PFSK-1 (cell line): ENCODE data around the gene ALPK3.

ENCODE experiments used
- FOXP2 ChIP-seq: optimal IDR thresholded peaks from 2 replicates; pipeline ENCODE3; 2011; ENCODE audit warnings: borderline replicate concordance, control low read depth, inconsistent platforms; ENCODE audit not compliant: insufficient read depth; ENCODE audit errors: extremely low read length, extremely low read depth
- POLR2AphosphoS5 ChIP-seq: IDR thresholded peaks from 2 replicates; pipeline ENCODE4 v1.6.1; 2012; ENCODE audit warnings: low read depth, mild to moderate bottlenecking, control low read depth, low read length, moderate library complexity
- SIN3A ChIP-seq: IDR thresholded peaks from 2 replicates; pipeline ENCODE4 v1.6.1; 2012; ENCODE audit warnings: mild to moderate bottlenecking, low read length, moderate library complexity, borderline replicate concordance; ENCODE audit not compliant: insufficient read depth
- TAF1 ChIP-seq: IDR thresholded peaks from 2 replicates; pipeline ENCODE4 v1.6.1; 2012; ENCODE audit warnings: low read length, control low read depth, borderline replicate concordance; ENCODE audit not compliant: insufficient read depth
- TF ChIP-seq, protein P1 (sequence below), 2 experiments: IDR thresholded peaks; 2 replicates each; pipeline versions ENCODE4 v1.6.1 to v1.8.0; 2011 to 2012; ENCODE audit warnings: low read depth in 2 of 2, low read length in 2 of 2, control low read depth in 1 of 2, inconsistent platforms in 1 of 2, mild to moderate bottlenecking in 1 of 2, moderate library complexity in 1 of 2; ENCODE audit not compliant: insufficient read depth in 1 of 2

ALPK3 gene

DNA sequence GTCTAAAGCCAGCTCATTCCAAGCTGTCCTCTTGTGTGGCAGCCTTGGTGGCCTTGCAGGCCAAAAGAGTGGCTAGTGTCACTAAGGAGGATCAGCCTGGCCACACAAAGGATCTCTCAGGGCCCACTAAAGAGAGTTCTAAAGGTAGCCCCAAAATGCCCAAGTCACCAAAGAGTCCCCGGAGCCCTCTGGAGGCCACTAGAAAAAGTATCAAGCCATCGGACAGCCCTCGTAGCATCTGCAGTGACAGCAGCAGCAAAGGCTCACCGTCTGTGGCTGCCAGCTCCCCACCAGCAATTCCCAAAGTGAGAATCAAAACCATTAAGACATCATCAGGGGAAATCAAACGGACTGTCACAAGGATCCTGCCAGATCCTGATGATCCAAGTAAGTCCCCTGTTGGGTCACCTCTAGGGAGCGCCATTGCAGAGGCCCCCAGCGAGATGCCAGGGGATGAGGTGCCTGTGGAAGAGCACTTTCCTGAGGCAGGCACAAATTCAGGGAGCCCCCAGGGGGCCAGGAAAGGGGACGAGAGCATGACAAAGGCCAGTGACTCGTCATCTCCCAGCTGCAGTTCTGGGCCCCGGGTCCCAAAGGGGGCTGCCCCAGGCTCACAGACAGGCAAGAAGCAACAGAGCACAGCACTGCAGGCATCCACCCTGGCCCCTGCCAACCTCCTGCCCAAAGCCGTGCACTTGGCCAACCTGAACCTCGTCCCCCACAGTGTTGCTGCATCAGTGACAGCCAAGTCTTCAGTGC, 33.5 kb upstream of the ALPK3 start:
- no peak for TF ChIP-seq FOXP2
- no peak for TF ChIP-seq POLR2AphosphoS5
- TF ChIP-seq SIN3A, result no peak
- TF ChIP-seq, protein P1, sequence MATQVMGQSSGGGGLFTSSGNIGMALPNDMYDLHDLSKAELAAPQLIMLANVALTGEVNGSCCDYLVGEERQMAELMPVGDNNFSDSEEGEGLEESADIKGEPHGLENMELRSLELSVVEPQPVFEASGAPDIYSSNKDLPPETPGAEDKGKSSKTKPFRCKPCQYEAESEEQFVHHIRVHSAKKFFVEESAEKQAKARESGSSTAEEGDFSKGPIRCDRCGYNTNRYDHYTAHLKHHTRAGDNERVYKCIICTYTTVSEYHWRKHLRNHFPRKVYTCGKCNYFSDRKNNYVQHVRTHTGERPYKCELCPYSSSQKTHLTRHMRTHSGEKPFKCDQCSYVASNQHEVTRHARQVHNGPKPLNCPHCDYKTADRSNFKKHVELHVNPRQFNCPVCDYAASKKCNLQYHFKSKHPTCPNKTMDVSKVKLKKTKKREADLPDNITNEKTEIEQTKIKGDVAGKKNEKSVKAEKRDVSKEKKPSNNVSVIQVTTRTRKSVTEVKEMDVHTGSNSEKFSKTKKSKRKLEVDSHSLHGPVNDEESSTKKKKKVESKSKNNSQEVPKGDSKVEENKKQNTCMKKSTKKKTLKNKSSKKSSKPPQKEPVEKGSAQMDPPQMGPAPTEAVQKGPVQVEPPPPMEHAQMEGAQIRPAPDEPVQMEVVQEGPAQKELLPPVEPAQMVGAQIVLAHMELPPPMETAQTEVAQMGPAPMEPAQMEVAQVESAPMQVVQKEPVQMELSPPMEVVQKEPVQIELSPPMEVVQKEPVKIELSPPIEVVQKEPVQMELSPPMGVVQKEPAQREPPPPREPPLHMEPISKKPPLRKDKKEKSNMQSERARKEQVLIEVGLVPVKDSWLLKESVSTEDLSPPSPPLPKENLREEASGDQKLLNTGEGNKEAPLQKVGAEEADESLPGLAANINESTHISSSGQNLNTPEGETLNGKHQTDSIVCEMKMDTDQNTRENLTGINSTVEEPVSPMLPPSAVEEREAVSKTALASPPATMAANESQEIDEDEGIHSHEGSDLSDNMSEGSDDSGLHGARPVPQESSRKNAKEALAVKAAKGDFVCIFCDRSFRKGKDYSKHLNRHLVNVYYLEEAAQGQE (IDR thresholded peaks at IDR 0.05; ENCODE audit: insufficient read depth in 1 of 2, low read depth in 2 of 2, low read length in 2 of 2), result no peak
- TF ChIP-seq TAF1, result no peak

DNA sequence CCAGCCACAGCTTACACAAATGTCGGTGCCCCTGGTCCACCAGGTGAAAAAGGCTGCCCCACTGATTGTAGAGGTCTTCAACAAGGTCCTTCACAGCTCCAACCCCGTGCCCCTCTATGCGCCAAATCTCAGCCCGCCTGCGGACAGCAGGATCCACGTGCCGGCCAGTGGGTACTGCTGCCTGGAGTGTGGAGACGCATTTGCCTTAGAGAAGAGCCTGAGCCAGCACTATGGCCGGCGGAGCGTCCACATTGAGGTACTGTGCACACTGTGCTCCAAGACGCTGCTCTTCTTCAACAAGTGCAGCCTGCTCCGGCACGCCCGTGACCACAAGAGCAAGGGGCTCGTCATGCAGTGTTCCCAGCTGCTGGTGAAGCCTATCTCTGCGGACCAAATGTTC, 32.9 kb upstream of the ALPK3 start:
- TF ChIP-seq FOXP2 (no peak), SIN3A (no peak), TAF1 (no peak)
- TF ChIP-seq, protein P1 (IDR thresholded peaks at IDR 0.05; ENCODE audit: insufficient read depth in 1 of 2, low read depth in 2 of 2, low read length in 2 of 2), result no peak

DNA sequence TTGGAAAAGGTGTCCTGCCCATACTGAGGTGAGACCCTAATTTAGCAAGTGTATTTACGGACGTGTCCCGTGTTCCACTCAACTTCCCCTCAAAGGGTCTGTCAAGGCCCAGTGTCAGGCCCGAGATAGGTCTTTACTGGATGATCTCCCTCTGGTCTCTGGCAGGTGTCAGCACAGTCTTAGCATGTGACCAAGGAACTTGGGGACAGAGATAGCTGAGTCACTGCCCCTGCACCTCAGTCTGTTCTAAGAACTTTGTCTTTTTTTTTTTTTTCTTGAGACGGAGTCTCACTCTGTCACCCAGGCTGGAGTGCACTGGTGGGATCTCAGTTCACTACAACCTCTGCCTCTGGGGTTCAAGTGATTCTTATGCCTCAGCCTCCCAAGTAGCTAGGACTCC, 32.1 kb upstream of the ALPK3 start:
- TF ChIP-seq SIN3A, result no peak
- TF ChIP-seq POLR2AphosphoS5, result no peak
- TF ChIP-seq, protein P1 (IDR thresholded peaks at IDR 0.05; ENCODE audit: insufficient read depth in 1 of 2, low read depth in 2 of 2, low read length in 2 of 2), result no peak
- TF ChIP-seq TAF1, result no peak
- TF ChIP-seq FOXP2, result no peak

DNA sequence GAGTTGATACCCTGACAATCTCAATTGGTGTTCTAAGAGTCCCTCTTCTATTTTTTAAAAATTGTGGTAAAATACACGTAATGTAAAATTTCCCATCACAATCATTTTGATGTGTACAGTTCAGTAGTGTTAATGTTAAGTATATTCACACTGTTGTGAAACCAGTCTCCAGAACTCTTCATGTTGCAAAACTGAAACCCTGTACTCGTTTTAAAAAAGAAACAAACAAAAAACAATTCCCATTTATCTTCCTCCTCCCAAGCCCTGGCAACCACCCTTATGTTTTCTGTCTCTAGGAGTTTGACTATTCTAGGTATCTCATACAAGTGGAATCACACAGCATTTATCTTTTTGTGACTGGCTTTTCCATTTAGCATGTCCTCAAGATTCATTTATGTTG, 28.7 kb upstream of the ALPK3 start:
- TF ChIP-seq, protein P1 (IDR thresholded peaks at IDR 0.05; ENCODE audit: insufficient read depth in 1 of 2, low read depth in 2 of 2, low read length in 2 of 2), result no peak
- no peak for TF ChIP-seq FOXP2
- TF ChIP-seq POLR2AphosphoS5, result no peak
- TF ChIP-seq SIN3A, result no peak
- TF ChIP-seq TAF1, result no peak

DNA sequence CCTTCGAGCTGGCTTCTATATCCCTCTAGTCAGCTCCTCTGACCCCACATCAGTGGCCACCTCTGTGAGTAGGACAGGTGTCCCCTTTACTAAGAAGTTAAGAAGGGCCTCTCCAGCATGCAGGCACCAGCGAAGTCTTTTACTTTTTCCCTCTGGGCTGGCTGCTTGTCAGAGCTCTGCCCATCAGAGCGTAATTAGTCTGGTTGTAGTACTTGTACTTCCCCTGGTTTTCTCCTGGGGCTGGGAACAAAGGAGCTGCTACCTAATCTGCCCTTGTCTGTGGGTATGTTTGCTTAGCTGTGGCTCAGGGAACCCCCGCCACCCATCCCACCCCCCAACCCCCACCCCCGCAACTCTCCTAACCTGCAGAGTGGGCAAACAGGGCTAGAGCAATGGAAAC, 27.4 kb upstream of the ALPK3 start:
- TF ChIP-seq TAF1 (no peak), POLR2AphosphoS5 (no peak), FOXP2 (no peak), SIN3A (no peak)
- TF ChIP-seq, protein P1 (IDR thresholded peaks at IDR 0.05; ENCODE audit: insufficient read depth in 1 of 2, low read depth in 2 of 2, low read length in 2 of 2), result no peak
